Heart left ventricle (tissue), 16 donors: ENCODE measurements around the gene ANGPTL2. TPM values are rescaled to one million over a fixed set of nuclear protein-coding genes. Genes with fewer than 3 reads are reported as not detected.

Experiments
- ATAC-seq, 4 donors: fragments of 200-7000 bp; cut with Tn5 transposase; one replicate each; pipeline ENCODE4 v1.9.1; 2020 to 2022; ENCODE audit warnings: moderate library complexity in 4 of 4, mild to moderate bottlenecking in 3 of 4, moderate number of reproducible peaks in 1 of 4
- DNase-seq, 5 donors: peaks; one replicate each; pipeline ENCODE4 v3.0.0-alpha.2; 2020
- H3K27ac ChIP-seq, 12 donors: fragments of 200-600 bp; sonication (generic) in 4 of 12; one replicate each; pipeline versions ENCODE4 v1.5.0 to v1.8.0; 2016 to 2022; ENCODE audit warnings: mild to moderate bottlenecking in 2 of 12
- H3K27me3 ChIP-seq, 9 donors: fragments of 200-600 bp; sonication (generic) in 2 of 9; one replicate each; pipeline versions ENCODE4 v1.5.1 to v1.8.0; 2016 to 2022; ENCODE audit warnings: mild to moderate bottlenecking in 3 of 9
- H3K36me3 ChIP-seq, 9 donors: fragments of 200-600 bp; sonication (generic) in 2 of 9; one replicate each; pipeline versions ENCODE4 v1.5.0 to v1.8.0; 2018 to 2022; ENCODE audit warnings: mild to moderate bottlenecking in 2 of 9
- H3K4me1 ChIP-seq, 12 donors: fragments of 200-600 bp; sonication (generic) in 4 of 12; one replicate each; pipeline versions ENCODE4 v1.5.0 to v1.8.0; 2016 to 2022; ENCODE audit warnings: mild to moderate bottlenecking in 3 of 12
- H3K4me3 ChIP-seq, 12 donors: fragments of 200-600 bp; sonication (generic) in 4 of 12; one replicate each; pipeline versions ENCODE4 v1.5.0 to v1.8.0; 2017 to 2022; ENCODE audit warnings: mild to moderate bottlenecking in 9 of 12, moderate library complexity in 4 of 12
- H3K9me3 ChIP-seq, 12 donors: fragments of 200-600 bp; sonication (generic) in 4 of 12; one replicate each; pipeline versions ENCODE4 v1.5.0 to v1.8.0; 2016 to 2022; ENCODE audit warnings: mild to moderate bottlenecking in 1 of 12
- CTCF ChIP-seq, 12 donors: fragments of 200-600 bp; sonication (generic) in 4 of 12; IDR thresholded peaks; one replicate each; pipeline versions ENCODE4 v1.5.0 to v1.8.0; 2018 to 2022; ENCODE audit warnings: antibody characterized with exemption in 12 of 12, mild to moderate bottlenecking in 5 of 12
- POLR2A ChIP-seq, 2 donors: fragments of 450-650 bp; IDR thresholded peaks; one replicate each; pipeline ENCODE4 v1.6.1; 2017; ENCODE audit warnings: antibody characterized with exemption in 2 of 2, mild to moderate bottlenecking in 2 of 2, moderate library complexity in 2 of 2
- whole genome bisulfite sequencing, 4 donors: extraction: QIAGEN DNeasy Blood & Tissue Kit in 2 of 4; methylation state at CpG; one replicate each; pipeline versions ENCODE4 v1.1.5 to v1.1.7; 2013 to 2018; 5-methylcytosine and 5-hydroxymethylcytosine counted together
- intact Hi-C, 10 donors: fragments of 100-400 bp; cut with DNase I; formaldehyde crosslinking; loops; one replicate each; pipeline versions ENCODE4 v1.11.1 to v1.14.2; 2022
- polyA plus RNA-seq, 2 donors: library from polyadenylated mRNA; stranded (reverse); fragments of 200-250 nt; gene quantifications; one replicate each; pipeline ENCODE4 v1.2.3, GENCODE V29; 2013
- total RNA-seq, 9 donors: library from RNA; depleted of rRNA in 2 of 9; stranded (reverse); fragments of >200 nt in 2 of 9; fragmentation: NEBNext Ultra II Directional in 3 of 9; extraction: Animal tissue kit (Norgen Biotek cat#: 25700) in 3 of 9; gene quantifications; one replicate each; pipeline versions ENCODE4 v1.1.0 to v1.2.4, GENCODE V29; 2016 to 2023
- donor health status: ischemic (EF 13 %, LVEDD 7.1; RV severe dilation, severe dysfunction).
- donor health status: healthy with polysubstance abuse.
- donor health status: DM: no; HTN: yes; CAD: no.
- donor health status: DM: no; HTN: no; CAD: no.
- donor health status: ischemic (EF 25% LVEDD 6.9; RV normal size, moderate dysfunction).
- donor health status: ischemic (EF 25% LVEDD 5.7; RV mildly dilated, moderate dysfunction).
- donor health status: healthy.
- donor health status: DM: yes; HTN: yes; CAD: no.
- donor health status: ischemic (EF 35%, LVEDD 5.7; RV mildly dilated, moderate dysfunction).
- donor health status: nonischemic (EF 11% LVEDD 7.7; RV severe dilation, severe dysfunction).
- donor health status: DM: yes; HTN: yes; CAD: no.
- donor health status: PGD.
- donor health status: ischemic (EF 29% LVEDD 5.4; RV normal size, mild dysfunction).
- donor health status: nonischemic (EF 23%, LVEDD 6.1; RV moderate dilation, normal function).

The ANGPTL2 gene
- total and polyA plus RNA-seq, 11 donors: 17.0 to 92.5 (median 45.8) TPM

- DNase-seq (peak in 4 of 5 donors; percentile 48 to 80 (median 62)), ATAC-seq (peak; percentile 66 to 93 (median 90))
- H3K4me1 ChIP-seq: peaks cover 0 to 39% (median 8%) of the 10 kb centered on the region in 12 donors
Observed at GRCh38 chr9:127144670-127145445, 22.4 kb upstream of the ANGPTL2 start.

GRCh38 chr9:127143920-127144465 lies 21.6 kb upstream of the ANGPTL2 start:
- peaks cover 0 to 39% (median 8%) of the 10 kb centered on the region in 12 donors for H3K4me1 ChIP-seq
- no peak for ATAC-seq
- H3K36me3 ChIP-seq: no peaks in the 10 kb centered on the region
- intact Hi-C loops: no loop called here
- no peak for TF ChIP-seq POLR2A (IDR thresholded peaks at IDR 0.05)
- no peak for TF ChIP-seq CTCF (IDR thresholded peaks at IDR 0.05)
- H3K27ac ChIP-seq: peak overlapping the region in 1 of 12 donors; percentile 9
- no peak overlapping the region for H3K4me3 ChIP-seq
- peak in 1 of 5 donors; percentile 11 for DNase-seq
- no peaks in the 10 kb centered on the region for H3K27me3 ChIP-seq
- WGBS, 4 donors: 97 to 99% (median 98%) methylated on average over 8 of the region's 8 CpGs
- no peaks in the 10 kb centered on the region for H3K9me3 ChIP-seq

More at GRCh38 chr9:127144670-127145445, 22.4 kb upstream of the ANGPTL2 start:
- Histone ChIP-seq H3K27ac (peak overlapping the region in 10 of 12 donors; percentile 5 to 72 (median 43)), H3K4me3 (no peak overlapping the region), H3K36me3 (no peaks in the 10 kb centered on the region), H3K9me3 (no peaks in the 10 kb centered on the region), H3K27me3 (no peaks in the 10 kb centered on the region)
- intact Hi-C loops: no loop called here
- WGBS, 4 donors: 69 to 71% (median 71%) methylated on average over 8 of the region's 8 CpGs
- TF ChIP-seq POLR2A (IDR thresholded peaks at IDR 0.05): no peak
- peak in 2 of 12 donors; percentile 31 to 35 for TF ChIP-seq CTCF (IDR thresholded peaks at IDR 0.05)

- no peak overlapping the region for H3K27ac ChIP-seq
- 73 to 80% (median 78%) methylated on average over 2 of the region's 2 CpGs for WGBS, 4 donors
Observed at GRCh38 chr9:127142931-127143464, 20.6 kb upstream of the ANGPTL2 start.

More at GRCh38 chr9:127142931-127143464, 20.6 kb upstream of the ANGPTL2 start:
- no peak for TF ChIP-seq CTCF (IDR thresholded peaks at IDR 0.05)
- TF ChIP-seq POLR2A (IDR thresholded peaks at IDR 0.05): no peak
- no peak for ATAC-seq
- H3K27me3 ChIP-seq: no peaks in the 10 kb centered on the region
- H3K4me3 ChIP-seq: no peak overlapping the region
- no peak for DNase-seq
- H3K4me1 ChIP-seq: peaks cover 0 to 39% (median 8%) of the 10 kb centered on the region in 12 donors
- intact Hi-C loops: no loop called here
- H3K9me3 ChIP-seq: no peaks in the 10 kb centered on the region
- no peaks in the 10 kb centered on the region for H3K36me3 ChIP-seq
